Fibroblast of skin of left biceps (primary cell): ENCODE measurements around the gene FBLN2.
"Not testable (repeated sequence)": the region's sequence is repeated elsewhere in the genome, so short reads cannot be mapped to it uniquely, and the experiment has no call there.

Experiments used
- DNase-seq, 2 experiments: peaks; one replicate each; pipeline ENCODE4 v3.0.0-alpha.2; 2013; ENCODE audit warnings: low read depth in 2 of 2

FBLN2 gene

GRCh38 chr3:13548696-13549622, at the start of gene FBLN2:
FBLN2 (plus strand) TSS chr3:13549125; CDS start chr3:13570356, 21,231 bp downstream.
- no peak for DNase-seq

- not testable (repeated sequence) for DNase-seq
Observed at GRCh38 chr3:13499246-13499645, 49.7 kb upstream of the FBLN2 start.

GRCh38 chr3:13500133-13500885, 48.6 kb upstream of the FBLN2 start:
- DNase-seq: no peak

GRCh38 chr3:13501056-13501455, 47.9 kb upstream of the FBLN2 start:
- no peak for DNase-seq

GRCh38 chr3:13501521-13501920, 47.4 kb upstream of the FBLN2 start:
- no peak for DNase-seq

GRCh38 chr3:13501958-13502790, 46.8 kb upstream of the FBLN2 start:
- DNase-seq: no peak

GRCh38 chr3:13502791-13503060, 46.2 kb upstream of the FBLN2 start:
- DNase-seq: no peak

GRCh38 chr3:13504161-13504831, 44.6 kb upstream of the FBLN2 start:
- no peak for DNase-seq

- DNase-seq: no peak
Observed at GRCh38 chr3:13505147-13506130, 43.5 kb upstream of the FBLN2 start.

GRCh38 chr3:13506239-13506638, 42.7 kb upstream of the FBLN2 start:
- no peak for DNase-seq

GRCh38 chr3:13506680-13507079, 42.2 kb upstream of the FBLN2 start:
- no peak for DNase-seq

GRCh38 chr3:13507247-13507569, 41.7 kb upstream of the FBLN2 start:
- no peak for DNase-seq

- DNase-seq: no peak
Observed at GRCh38 chr3:13507570-13508339, 41.2 kb upstream of the FBLN2 start.

GRCh38 chr3:13508496-13508895, 40.4 kb upstream of the FBLN2 start:
- DNase-seq: no peak

- no peak for DNase-seq
Observed at GRCh38 chr3:13509059-13509815, 39.7 kb upstream of the FBLN2 start.

GRCh38 chr3:13509816-13510192, 39.1 kb upstream of the FBLN2 start:
- DNase-seq: no peak

GRCh38 chr3:13512451-13512850, 36.5 kb upstream of the FBLN2 start:
- no peak for DNase-seq

GRCh38 chr3:13513051-13513912, 35.6 kb upstream of the FBLN2 start:
- DNase-seq: peak; percentile 65
